Ramos (cell line): Measurements from ENCODE around the gene GNAZ.
"Not testable (repeated sequence)": the region's sequence is repeated elsewhere in the genome, so short reads cannot be mapped to it uniquely, and the experiment has no call there.

Source experiments
- in situ Hi-C: fragments of 300-500 bp; cut with MboI; formaldehyde crosslinking; loops from one replicate; pipeline ENCODE4 v1.14.3; 2022; ENCODE audit warnings: low sequenced_read_pairs; ENCODE audit not compliant: unreplicated experiment

GNAZ gene

GRCh38 chr22:23127055-23127756 lies 56.9 kb downstream of the GNAZ start:
- in situ Hi-C loops: loop anchor here (5.0 kb wide), 1 partner anchor 465 kb away; no protein-coding TSS in a partner anchor

- in situ Hi-C loops: loop anchor here (5.0 kb wide), 1 partner anchor 465 kb away; no protein-coding TSS in a partner anchor
These were observed 57.5 kb downstream of the GNAZ start for GRCh38 chr22:23127788-23128187.

- in situ Hi-C loops: loop anchor here (5.0 kb wide), 1 partner anchor 466 kb away; no protein-coding TSS in a partner anchor
These were observed 58.2 kb downstream of the GNAZ start for GRCh38 chr22:23128269-23129108.

GRCh38 chr22:23129149-23129548 lies 58.8 kb downstream of the GNAZ start:
- in situ Hi-C loops: loop anchor here (5.0 kb wide), 1 partner anchor 467 kb away; no protein-coding TSS in a partner anchor

- in situ Hi-C loops: no loop called here
These were observed 60.4 kb downstream of the GNAZ start for GRCh38 chr22:23130697-23131096.

GRCh38 chr22:23131931-23132330 lies 61.6 kb downstream of the GNAZ start:
- in situ Hi-C loops: no loop called here

- in situ Hi-C loops: no loop called here
These were observed 62.2 kb downstream of the GNAZ start for GRCh38 chr22:23132376-23133091.

GRCh38 chr22:23133922-23134321 lies 63.6 kb downstream of the GNAZ start:
- in situ Hi-C loops: no loop called here

GRCh38 chr22:23136991-23137390 lies 66.7 kb downstream of the GNAZ start:
- in situ Hi-C loops: not testable (repeated sequence)

- in situ Hi-C loops: no loop called here
These were observed 67.1 kb downstream of the GNAZ start for GRCh38 chr22:23137468-23137867.

GRCh38 chr22:23137905-23138561 lies 67.7 kb downstream of the GNAZ start:
- in situ Hi-C loops: no loop called here

- in situ Hi-C loops: no loop called here
These were observed 68.5 kb downstream of the GNAZ start for GRCh38 chr22:23138584-23139435.

- in situ Hi-C loops: no loop called here
These were observed 70.1 kb downstream of the GNAZ start for GRCh38 chr22:23140385-23140784.

- in situ Hi-C loops: no loop called here
These were observed 72.3 kb downstream of the GNAZ start for GRCh38 chr22:23142546-23143105.

- in situ Hi-C loops: no loop called here
These were observed 72.8 kb downstream of the GNAZ start for GRCh38 chr22:23143119-23143518.

GRCh38 chr22:23144432-23144831 lies 74.1 kb downstream of the GNAZ start:
- in situ Hi-C loops: no loop called here

- in situ Hi-C loops: no loop called here
These were observed 74.9 kb downstream of the GNAZ start, which contains the start of gene RAB36 for GRCh38 chr22:23144932-23145877. Gene RAB36, plus strand, starts transcription at chr22:23145477. Its CDS starts 1,140 bp downstream, at chr22:23146617.
